Measurements from ENCODE around the gene RTN4RL2.

DNA sequence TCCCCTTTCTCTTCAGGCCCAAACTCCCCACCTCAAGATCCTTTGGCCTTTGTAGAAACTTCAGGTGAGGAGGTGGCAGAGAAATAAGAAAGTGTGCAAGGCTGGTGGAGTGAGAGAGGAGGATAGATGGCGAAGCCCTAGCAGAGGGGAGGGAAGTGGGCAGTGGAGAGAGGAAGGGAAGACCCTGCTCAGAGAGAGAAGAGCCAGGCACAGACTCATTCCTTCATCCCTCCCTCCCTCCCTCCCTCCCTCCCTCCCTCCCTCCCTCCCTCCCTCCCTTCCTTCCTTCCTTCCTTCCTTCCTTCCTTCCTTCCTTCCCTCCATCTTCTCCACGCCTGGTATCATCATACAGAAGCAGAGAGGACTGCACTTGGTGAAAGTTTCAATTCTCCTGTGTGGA lies 21.0 kb downstream of the RTN4RL2 start:
- TF ChIP-seq, protein P1, sequence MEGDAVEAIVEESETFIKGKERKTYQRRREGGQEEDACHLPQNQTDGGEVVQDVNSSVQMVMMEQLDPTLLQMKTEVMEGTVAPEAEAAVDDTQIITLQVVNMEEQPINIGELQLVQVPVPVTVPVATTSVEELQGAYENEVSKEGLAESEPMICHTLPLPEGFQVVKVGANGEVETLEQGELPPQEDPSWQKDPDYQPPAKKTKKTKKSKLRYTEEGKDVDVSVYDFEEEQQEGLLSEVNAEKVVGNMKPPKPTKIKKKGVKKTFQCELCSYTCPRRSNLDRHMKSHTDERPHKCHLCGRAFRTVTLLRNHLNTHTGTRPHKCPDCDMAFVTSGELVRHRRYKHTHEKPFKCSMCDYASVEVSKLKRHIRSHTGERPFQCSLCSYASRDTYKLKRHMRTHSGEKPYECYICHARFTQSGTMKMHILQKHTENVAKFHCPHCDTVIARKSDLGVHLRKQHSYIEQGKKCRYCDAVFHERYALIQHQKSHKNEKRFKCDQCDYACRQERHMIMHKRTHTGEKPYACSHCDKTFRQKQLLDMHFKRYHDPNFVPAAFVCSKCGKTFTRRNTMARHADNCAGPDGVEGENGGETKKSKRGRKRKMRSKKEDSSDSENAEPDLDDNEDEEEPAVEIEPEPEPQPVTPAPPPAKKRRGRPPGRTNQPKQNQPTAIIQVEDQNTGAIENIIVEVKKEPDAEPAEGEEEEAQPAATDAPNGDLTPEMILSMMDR (conservative IDR thresholded peaks at IDR 0.05): no peak
- no peak for TF ChIP-seq EZH2 (IDR thresholded peaks at IDR 0.05; ENCODE audit: low read depth)

Measured in PC-9 (cell line).